Stimulated activated CD4-positive, alpha-beta T cell treated with anti-CD3 and anti-CD28 coated beads, Interleukin-4, amount 100 ng/mL, for 1 hour (primary cell): ENCODE results near the gene COMMD7.
A peak's percentile ranks its signal among the peaks of the same experiment; 100 is the strongest.

Experiments
- DNase-seq: peaks from one replicate; pipeline ENCODE4 v3.0.0-alpha.2; 2020

Gene COMMD7

DNA sequence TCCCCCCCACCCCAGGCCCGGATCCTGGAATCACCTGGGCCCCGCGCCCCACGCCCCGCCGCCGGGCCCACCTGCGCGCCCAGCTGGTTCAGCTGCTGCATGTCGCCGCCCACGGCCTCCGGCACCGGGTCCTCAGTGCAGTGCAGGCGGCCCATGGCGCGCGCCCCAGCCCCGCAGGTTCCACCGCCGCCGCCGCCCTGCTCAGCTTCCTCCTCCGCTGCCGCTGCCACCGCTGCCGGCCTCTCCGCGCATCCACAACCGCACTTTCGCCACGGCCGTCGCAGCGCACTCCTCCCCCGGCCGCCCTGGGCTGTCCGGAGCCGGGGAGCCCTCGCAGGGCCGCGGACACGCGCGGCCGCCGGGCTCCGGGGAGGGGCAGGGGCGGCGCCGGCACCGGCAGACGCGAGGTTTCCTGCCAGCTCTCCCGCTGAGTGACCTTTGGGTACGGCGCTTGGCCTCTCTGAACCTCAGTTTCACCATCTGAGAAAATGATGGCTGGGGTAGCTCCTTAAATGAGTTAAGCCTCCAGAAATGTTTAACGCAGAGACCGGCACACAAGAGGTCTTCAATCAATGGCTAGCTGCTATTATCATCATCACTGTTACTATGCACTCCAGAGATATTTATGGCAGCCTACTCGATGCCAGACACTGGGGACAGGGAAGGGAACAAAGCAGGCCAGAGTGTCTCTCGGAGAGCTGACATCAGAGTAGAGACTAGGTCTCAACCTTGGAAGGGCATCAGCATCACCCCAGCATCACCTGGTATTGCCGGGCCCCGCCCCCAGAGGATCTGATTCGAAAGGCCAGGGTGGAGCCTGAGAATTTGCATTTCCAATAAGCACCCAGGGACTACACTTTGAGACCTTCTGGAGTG is at the start of gene COMMD7:
Gene COMMD7 (minus strand): TSS at position 231 of the 876 bp plus-strand sequence. CDS start 76 bp downstream, at position 155.
- peak; percentile 75 for DNase-seq

- no peak for DNase-seq
Observed at GRCh38 chr20:32792731-32793458, 49.6 kb upstream of the COMMD7 start.

GRCh38 chr20:32792316-32792715 is 49.0 kb upstream of the COMMD7 start:
- peak; percentile 31 for DNase-seq

DNA sequence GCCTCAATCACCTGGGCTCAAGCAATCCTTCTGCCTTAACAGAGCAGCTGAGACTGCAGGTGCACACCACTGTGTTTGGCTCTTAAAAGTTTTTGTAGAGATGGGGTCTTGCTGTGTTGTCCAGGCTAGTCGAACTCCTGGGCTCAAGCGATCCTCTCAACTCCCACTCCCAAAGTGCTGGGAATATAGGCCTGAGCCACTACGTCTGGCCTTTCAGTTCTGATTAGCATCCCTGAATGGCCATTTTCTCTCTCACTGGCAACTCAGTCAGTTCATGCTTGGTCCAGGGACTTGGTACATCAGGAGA is 47.4 kb upstream of the COMMD7 start:
- no peak for DNase-seq

DNA sequence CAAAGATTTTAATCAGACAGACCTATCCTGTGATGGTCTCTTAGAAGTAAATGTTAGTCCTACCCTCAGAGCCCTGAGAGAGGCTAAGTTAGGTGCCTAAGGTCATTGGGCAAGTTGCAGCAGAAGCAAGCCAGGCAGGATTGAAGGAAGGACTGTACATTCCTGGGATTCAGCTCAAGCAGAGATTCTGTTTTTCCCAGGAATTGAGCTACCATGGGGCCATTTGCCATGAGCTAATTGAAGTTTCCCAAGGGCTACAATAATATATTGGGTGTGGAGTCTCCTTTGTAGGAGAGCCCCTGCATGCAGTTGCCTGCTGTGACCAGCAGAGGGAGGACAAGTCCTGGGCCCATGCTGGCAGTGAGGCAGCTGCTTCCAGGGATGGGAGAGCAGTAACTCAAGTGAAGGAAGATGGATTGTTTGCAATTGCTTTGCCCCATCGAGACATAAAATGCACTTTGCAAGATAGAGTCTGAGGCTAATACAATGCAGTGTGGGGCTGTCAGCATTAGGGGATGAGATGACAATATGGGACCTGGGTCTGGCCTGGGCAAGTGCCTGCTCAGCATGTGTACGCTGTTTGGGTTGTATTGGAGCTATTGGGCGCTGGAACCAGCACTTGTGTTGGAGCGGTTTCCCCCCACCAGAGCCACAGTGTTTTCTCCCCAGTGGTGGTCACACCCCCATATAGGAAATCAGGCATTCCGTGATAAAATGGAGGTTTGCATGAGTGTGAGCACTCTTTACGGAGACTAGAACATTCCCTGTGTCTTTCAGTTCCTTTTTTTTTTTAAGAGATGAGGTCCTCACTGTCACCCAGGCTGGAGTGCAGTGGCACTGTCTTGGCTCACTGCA is 46.9 kb upstream of the COMMD7 start:
- DNase-seq: peak; percentile 71

DNA sequence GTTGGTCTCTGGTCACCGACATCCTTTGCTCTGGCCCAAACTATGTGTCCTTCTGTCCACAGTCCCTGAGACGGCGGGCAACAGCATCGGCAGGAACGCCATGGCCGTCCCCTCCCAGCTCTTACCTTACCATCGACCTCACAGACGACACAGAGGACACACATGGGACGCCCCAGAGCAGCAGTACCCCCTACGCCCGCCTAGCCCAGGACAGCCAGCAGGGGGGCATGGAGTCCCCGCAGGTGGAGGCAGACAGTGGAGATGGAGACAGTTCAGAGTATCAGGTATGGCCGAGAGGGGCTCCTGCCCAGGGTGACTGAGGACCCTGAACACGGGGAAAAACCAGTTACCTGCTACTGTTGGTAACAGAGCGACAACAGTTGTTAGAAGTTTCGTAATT is 43.9 kb upstream of the COMMD7 start:
- no peak for DNase-seq

GRCh38 chr20:32786059-32786760 is 42.9 kb upstream of the COMMD7 start:
- DNase-seq: no peak

GRCh38 chr20:32784369-32785080 is 41.3 kb upstream of the COMMD7 start:
- DNase-seq: no peak

GRCh38 chr20:32780749-32781655 is 37.7 kb upstream of the COMMD7 start:
- DNase-seq: no peak

- no peak for DNase-seq
Observed at GRCh38 chr20:32780278-32780677, 37.0 kb upstream of the COMMD7 start.

- DNase-seq: no peak
Observed at GRCh38 chr20:32779500-32780211, 36.4 kb upstream of the COMMD7 start.

DNA sequence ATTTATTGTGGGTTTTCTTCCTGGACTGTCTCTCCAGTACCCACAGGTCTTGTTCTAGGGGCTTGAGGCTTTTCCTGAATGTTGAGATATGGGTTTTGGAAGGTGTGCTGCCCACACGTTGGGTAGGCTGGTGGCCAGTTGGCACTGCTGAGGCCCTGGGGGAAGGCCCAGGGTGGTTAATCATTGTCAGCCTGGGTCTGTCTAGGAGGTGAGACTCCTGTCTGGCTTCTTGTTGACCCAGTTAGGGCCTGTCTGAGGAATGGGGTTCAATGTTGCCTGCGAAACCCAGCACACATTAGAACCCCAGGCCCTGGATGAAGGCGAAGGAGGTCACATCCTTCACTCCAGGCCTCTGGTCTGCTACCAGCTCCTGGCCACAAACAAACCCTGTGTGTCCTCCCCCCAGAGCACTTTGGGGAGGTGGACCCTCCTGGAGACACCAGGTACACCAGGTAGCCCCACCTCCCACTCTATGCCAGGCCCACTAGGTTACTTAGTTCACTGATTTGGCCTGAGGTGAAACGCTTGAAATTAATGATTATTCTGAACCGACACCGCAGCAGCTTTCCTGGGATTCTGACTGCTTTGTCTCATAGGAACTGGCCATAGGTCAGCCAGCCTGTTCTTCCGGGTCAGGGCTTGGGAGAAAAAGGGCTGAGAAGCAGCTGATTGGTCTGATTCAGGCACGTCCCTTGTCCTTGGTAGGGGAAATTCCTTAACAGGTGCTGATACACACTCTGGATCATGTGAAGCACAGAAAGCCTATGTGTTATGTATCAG is 34.1 kb upstream of the COMMD7 start:
- DNase-seq: no peak

DNA sequence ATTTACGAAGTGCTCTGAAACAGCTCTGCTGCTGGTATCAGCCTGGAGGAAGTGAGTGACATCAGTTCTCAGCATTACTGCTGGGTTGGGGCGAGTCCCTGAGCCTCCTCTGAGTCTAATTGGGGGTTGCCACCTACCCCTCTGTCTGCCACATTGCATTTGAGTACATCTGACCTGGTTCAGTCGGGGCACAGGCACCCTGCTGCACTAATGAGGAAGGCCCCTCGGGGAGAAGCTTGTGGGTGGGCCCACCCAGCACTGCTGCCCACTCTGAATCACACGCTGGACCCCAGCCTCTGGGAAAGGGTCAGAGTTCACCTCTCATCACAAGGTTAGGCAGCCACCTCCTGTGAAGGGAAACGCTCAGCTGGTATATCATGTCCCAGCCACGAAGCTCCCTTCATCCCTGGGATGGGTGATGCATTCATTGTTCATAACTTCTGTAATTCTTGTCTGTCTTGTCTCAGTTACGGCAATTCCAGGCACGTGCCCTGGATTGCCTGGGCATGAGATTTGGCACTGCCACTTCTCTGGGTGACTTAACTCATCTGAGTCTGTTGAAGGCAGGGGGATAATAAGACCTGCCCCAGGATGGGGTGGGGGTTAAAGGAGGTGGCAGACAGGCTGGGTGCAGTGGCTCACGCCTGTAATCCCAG is 32.2 kb upstream of the COMMD7 start:
- no peak for DNase-seq

DNA sequence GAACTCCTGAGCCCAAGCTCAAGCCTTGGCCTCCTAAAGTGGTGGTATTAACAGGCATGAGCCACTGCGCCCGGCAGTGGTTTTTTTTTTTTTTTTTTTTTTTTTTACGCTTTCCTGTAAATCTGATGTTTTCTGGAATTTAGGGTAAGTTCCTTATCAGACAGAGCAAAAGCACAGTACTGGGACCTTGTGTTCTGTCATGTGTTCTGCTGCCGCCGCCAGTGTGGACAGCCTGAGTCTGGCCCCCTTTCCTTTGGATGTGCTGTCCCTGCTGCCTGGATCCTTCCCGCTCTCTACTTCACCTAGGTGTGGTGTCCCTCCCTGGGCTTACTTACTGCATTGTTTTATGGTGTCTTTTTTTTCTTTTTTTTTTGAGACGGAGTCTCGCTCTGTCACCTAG is 30.6 kb upstream of the COMMD7 start:
- DNase-seq: no peak

DNA sequence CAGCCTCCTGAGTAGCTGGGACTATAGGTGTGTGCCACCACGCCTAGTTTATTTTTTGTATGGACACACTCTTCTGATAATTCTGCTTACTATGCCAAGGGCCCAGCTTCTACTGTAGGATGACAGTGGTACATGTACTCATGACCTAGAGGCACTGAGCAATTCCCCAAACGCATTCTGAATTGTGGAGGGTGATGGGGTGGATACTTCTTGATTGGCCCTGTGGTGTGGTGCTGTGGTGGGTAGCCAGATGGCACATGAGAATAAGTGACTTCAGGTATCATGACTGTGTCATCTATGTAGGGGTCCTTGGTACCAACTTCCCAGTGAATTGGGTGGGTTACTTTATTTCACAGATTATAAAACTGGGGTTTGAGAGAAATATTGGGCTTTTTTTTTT is 30.0 kb upstream of the COMMD7 start:
- no peak for DNase-seq

DNA sequence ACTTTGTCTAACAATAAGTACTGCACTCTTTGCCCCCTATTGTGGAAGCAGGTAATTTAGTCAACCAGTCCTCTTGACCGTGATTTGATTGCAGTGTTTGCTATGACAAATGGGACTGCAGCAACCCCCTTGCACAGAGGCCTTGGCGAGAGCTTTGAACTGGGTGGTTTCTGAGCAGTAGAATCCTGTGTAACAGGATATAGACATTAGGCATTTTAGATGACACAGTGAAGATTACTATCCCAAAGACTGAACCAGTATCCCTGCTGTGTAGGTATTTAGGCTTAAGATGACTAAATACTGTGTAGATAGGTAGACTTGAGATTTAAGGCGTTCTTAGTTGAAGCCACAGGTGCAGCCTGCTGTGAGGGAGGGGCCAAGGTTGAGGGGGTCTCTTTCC is 28.8 kb upstream of the COMMD7 start:
- DNase-seq: no peak

DNA sequence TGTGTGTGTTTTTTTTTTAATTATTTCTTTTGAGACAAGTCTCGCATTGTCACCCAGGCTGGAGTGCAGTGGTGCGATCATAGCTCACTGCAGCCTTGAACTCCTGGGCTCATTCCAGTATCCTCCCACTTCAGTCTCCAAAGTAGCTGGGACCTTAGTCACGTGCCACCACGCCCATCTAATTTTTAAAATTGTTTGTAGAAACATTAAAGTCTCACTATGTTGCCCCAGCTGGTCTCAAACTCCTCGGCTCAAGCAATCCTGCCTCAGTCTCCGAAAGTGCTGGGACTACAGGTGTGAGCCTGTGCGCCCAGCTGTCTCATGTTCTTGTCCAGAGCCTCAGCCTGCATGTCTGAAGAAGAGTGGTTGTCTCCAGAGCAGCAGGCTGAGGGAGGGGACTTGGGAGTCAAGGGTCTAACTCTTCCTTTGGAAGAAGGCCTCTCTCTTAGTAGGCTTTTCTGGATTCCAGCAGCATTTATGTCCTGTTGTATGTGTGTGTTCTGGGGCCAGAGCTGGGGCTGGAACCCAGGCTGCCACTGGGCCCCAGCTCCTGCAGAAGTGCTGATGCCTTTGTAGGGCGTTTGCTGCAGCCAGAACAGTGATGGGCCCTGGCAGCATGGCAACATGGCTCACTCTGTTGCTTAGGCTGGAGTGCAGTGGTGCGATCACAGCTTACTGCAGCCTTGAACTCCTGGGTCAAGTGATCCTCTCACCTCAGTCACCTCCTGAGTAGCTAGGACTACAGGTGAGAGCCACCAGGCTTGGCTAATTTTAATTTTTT is 24.3 kb upstream of the COMMD7 start:
- DNase-seq: no peak
